Measurements from ENCODE around the gene GPSM1. TPM values are rescaled to one million over a fixed set of nuclear protein-coding genes. Genes with fewer than 3 reads are reported as not detected.

GPSM1 gene
- total and polyA plus RNA-seq, 2 donors (not counting 1 experiment from before 2014, with no cell fraction given), result 2.4 to 6.3 TPM

DNA sequence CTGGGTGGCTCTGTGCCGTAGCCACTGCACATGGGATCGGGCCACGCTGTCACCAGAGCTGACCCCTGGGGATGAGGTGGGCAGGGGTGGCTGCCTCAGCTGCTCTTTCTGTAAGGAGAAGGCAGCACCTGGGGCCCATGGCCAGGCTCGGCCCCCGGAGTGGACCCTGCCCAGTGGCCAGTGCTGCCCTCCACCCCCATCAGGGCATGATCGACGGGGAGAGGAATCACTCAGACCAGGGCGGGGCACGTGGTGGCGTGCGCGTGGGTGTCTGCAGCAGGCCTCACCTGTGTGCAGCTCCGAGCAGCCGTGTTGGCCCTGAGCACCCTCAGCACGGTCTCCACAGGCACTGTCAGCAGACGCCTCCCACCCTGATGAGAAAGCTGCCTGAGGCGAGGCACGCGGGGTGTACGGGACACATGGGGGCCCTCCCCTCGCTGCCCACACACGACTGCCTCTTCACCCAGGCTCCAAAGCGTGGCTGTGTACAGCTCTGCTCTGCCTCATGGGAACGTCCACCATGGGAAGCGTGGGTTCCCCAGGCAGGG, 54.7 kb downstream of the GPSM1 start:
- Histone ChIP-seq H3K9ac (ENCODE audit: low read length) (no peak overlapping the region), H3K4me2 (replicated peaks; ENCODE audit: low read depth, low read length, poor library complexity, severe bottlenecking) (no peak overlapping the region), H3K9me3 (ENCODE audit: control extremely low read depth in 1 of 3, control insufficient read depth in 2 of 3, insufficient read depth in 1 of 3, low read length in 2 of 3) (no peaks in the 10 kb centered on the region), H3K27me3 (replicated peaks in 1 of 4; ENCODE audit: control extremely low read depth in 1 of 4, control insufficient read depth in 3 of 4, insufficient read depth in 4 of 4, low read length in 3 of 4) (no peaks in the 10 kb centered on the region), H3K79me2 (ENCODE audit: control insufficient read depth, insufficient read depth, low read length) (no peaks in the 10 kb centered on the region), H3K36me3 (replicated peaks in 1 of 2; ENCODE audit: control extremely low read depth in 1 of 2, control insufficient read depth in 1 of 2, extremely low read depth in 1 of 2, insufficient read depth in 2 of 2, low read length in 1 of 2) (peaks cover 0 to 19% of the 10 kb centered on the region in 2 experiments), H3K4me1 (ENCODE audit: control insufficient read depth in 2 of 2, insufficient read depth in 2 of 2, low read length in 2 of 2) (no peaks in the 10 kb centered on the region), H4K20me1 (ENCODE audit: control insufficient read depth, insufficient read depth, low read length, poor library complexity, severe bottlenecking) (no peaks in the 10 kb centered on the region), H2AFZ (ENCODE audit: insufficient read depth, low read depth, low read length, poor library complexity, severe bottlenecking) (no peak overlapping the region), H3K27ac (ENCODE audit: low read length in 2 of 2) (no peak overlapping the region), H3K4me3 (ENCODE audit: control extremely low read depth in 1 of 5, extremely low read depth in 1 of 5, insufficient read depth in 1 of 5, low read depth in 2 of 5, low read length in 4 of 5) (no peak overlapping the region)
- Mint-ChIP-seq H3K4me3 (no peak overlapping the region), H3K9me3 (ENCODE audit: insufficient read depth) (no peaks in the 10 kb centered on the region), H3K4me1 (no peaks in the 10 kb centered on the region), H3K27ac (no peak overlapping the region), H3K27me3 (no peaks in the 10 kb centered on the region)
- 96% methylated on average over 25 of the region's 25 CpGs for WGBS (ENCODE audit: insufficient coverage)
- ChIA-PET POLR2A (no interaction called here), CTCF (interaction anchor here (1.1 kb wide), 1 partner anchor 19 kb away, joined by 3 read pairs; the partner anchor contains the start of gene DNLZ)
- TF ChIP-seq CTCF (IDR thresholded peaks at IDR 0.05) (no peak), EZH2 (IDR thresholded peaks at IDR 0.05; ENCODE audit: borderline replicate concordance, insufficient read depth, low read depth, low read length, poor library complexity, severe bottlenecking) (no peak)
- ATAC-seq (ENCODE audit: low read depth) (no peak), DNase-seq (no peak)
- intact Hi-C loops (cut with micrococcal nuclease), result no loop called here

DNA sequence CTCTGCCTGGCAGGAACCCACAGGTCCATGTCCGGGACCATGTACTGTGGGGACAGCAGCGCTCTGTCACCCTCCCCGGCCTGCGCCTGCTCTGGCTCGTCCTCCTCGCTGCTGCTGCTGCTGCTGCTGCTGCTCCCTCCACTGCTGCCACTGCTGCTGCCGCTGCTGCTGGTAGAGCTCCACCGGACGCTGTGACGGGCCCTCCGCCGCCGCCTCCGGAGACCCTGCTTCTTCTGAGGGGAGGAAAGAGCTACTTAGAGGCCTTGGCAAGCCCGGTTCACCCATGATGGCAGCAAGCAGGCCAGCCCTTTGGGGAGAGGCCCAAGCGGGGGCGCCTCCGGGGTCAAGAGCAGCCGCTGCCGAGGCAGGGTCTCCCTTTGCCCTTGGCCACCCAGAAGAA, 56.1 kb downstream of the GPSM1 start:
- WGBS (ENCODE audit: insufficient coverage), result 97% methylated on average over 20 of the region's 20 CpGs
- Mint-ChIP-seq H3K4me3 (no peak overlapping the region), H3K27me3 (no peaks in the 10 kb centered on the region), H3K9me3 (ENCODE audit: insufficient read depth) (no peaks in the 10 kb centered on the region), H3K4me1 (no peaks in the 10 kb centered on the region), H3K27ac (no peak overlapping the region)
- no peak overlapping the region for H3K27ac ChIP-seq (ENCODE audit: low read length in 2 of 2)
- ChIA-PET CTCF (no interaction called here), POLR2A (no interaction called here)
- TF ChIP-seq CTCF (IDR thresholded peaks at IDR 0.05) (no peak), EZH2 (IDR thresholded peaks at IDR 0.05; ENCODE audit: borderline replicate concordance, insufficient read depth, low read depth, low read length, poor library complexity, severe bottlenecking) (no peak)
- H3K9ac ChIP-seq (ENCODE audit: low read length), result no peak overlapping the region
- no peak overlapping the region for H3K4me2 ChIP-seq (replicated peaks; ENCODE audit: low read depth, low read length, poor library complexity, severe bottlenecking)
- H3K9me3 ChIP-seq (ENCODE audit: control extremely low read depth in 1 of 3, control insufficient read depth in 2 of 3, insufficient read depth in 1 of 3, low read length in 2 of 3), result no peaks in the 10 kb centered on the region
- peaks cover 0 to 31% of the 10 kb centered on the region in 2 experiments for H3K36me3 ChIP-seq (replicated peaks in 1 of 2; ENCODE audit: control extremely low read depth in 1 of 2, control insufficient read depth in 1 of 2, extremely low read depth in 1 of 2, insufficient read depth in 2 of 2, low read length in 1 of 2)
- no peaks in the 10 kb centered on the region for H3K27me3 ChIP-seq (replicated peaks in 1 of 4; ENCODE audit: control extremely low read depth in 1 of 4, control insufficient read depth in 3 of 4, insufficient read depth in 4 of 4, low read length in 3 of 4)
- H3K4me3 ChIP-seq (ENCODE audit: control extremely low read depth in 1 of 5, extremely low read depth in 1 of 5, insufficient read depth in 1 of 5, low read depth in 2 of 5, low read length in 4 of 5), result no peak overlapping the region
- H3K4me1 ChIP-seq (ENCODE audit: control insufficient read depth in 2 of 2, insufficient read depth in 2 of 2, low read length in 2 of 2), result no peaks in the 10 kb centered on the region
- H3K79me2 ChIP-seq (ENCODE audit: control insufficient read depth, insufficient read depth, low read length), result no peaks in the 10 kb centered on the region
- H4K20me1 ChIP-seq (ENCODE audit: control insufficient read depth, insufficient read depth, low read length, poor library complexity, severe bottlenecking), result no peaks in the 10 kb centered on the region
- H2AFZ ChIP-seq (ENCODE audit: insufficient read depth, low read depth, low read length, poor library complexity, severe bottlenecking), result no peak overlapping the region
- intact Hi-C loops (cut with micrococcal nuclease), result no loop called here
- DNase-seq, result no peak
- no peak for ATAC-seq (ENCODE audit: low read depth)

All from B cell (primary cell).